ENCODE results near the gene RACK1. TPM values are rescaled to one million over a fixed set of nuclear protein-coding genes. Genes with fewer than 3 reads are reported as not detected.
"Not testable (repeated sequence)": the region's sequence is repeated elsewhere in the genome, so short reads cannot be mapped to it uniquely, and the experiment has no call there.

The RACK1 gene
- total and polyA plus RNA-seq, 3 experiments from 2014 or later: 1,821 to 2,398 (median 2,341) TPM

GRCh38 chr5:181217111-181217802 lies 26.4 kb downstream of the RACK1 start:
- peaks cover 43 to 54% (median 45%) of the 10 kb centered on the region in 3 donors for H3K4me1 Mint-ChIP-seq
- DNase-seq: peak; percentile 61 to 76 (median 70)
- POLR2A ChIA-PET: interaction anchor here (0.6 to 2.7 kb wide), 4 partner anchors 10 to 45 kb away, joined by 3 to 18 read pairs (median 10); no protein-coding TSS in a partner anchor
- H3K27me3 Mint-ChIP-seq: peaks cover 4 to 22% of the 10 kb centered on the region in 2 donors
- CTCF ChIA-PET: interaction anchor here (1.8 to 2.5 kb wide), 3 partner anchors 10 to 32 kb away, joined by 5 to 19 read pairs (median 16); no protein-coding TSS in a partner anchor
- peak overlapping the region; percentile 26 for H3K27ac ChIP-seq (ENCODE audit: low read depth, low read length)
- H3K9me3 Mint-ChIP-seq: peaks cover 0 to 12% (median 8%) of the 10 kb centered on the region in 5 donors
- peak overlapping the region; percentile 87 to 96 (median 93) for H3K4me3 Mint-ChIP-seq
- H3K27me3 ChIP-seq (ENCODE audit: insufficient read depth, low read length, poor library complexity, severe bottlenecking): no peaks in the 10 kb centered on the region
- no peaks in the 10 kb centered on the region for H3K9me3 ChIP-seq (ENCODE audit: low read length)
- peak overlapping the region; percentile 82 for H3K4me3 ChIP-seq (ENCODE audit: low read length)
- H3K36me3 Mint-ChIP-seq: peaks cover 0 to 25% (median 4%) of the 10 kb centered on the region in 3 donors
- peaks cover 38% of the 10 kb centered on the region for H3K4me1 ChIP-seq (ENCODE audit: insufficient read depth, low read length)
- no peaks in the 10 kb centered on the region for H3K36me3 ChIP-seq (ENCODE audit: insufficient read depth, low read length)
- peak overlapping the region; percentile 92 to 100 (median 98) for H3K27ac Mint-ChIP-seq

- no peaks in the 10 kb centered on the region for H3K36me3 ChIP-seq (ENCODE audit: insufficient read depth, low read length)
- peaks cover 0 to 19% (median 4%) of the 10 kb centered on the region in 3 donors for H3K36me3 Mint-ChIP-seq
- peak overlapping the region; percentile 87 to 96 (median 93) for H3K4me3 Mint-ChIP-seq
These were observed 27.4 kb downstream of the RACK1 start for GRCh38 chr5:181215997-181216989.

GRCh38 chr5:181214249-181214648 lies 29.5 kb downstream of the RACK1 start:
- DNase-seq; H3K27me3 ChIP-seq (ENCODE audit: insufficient read depth, low read length, poor library complexity, severe bottlenecking); H3K9me3 ChIP-seq (ENCODE audit: low read length); H3K9me3 Mint-ChIP-seq; H3K36me3 ChIP-seq (ENCODE audit: insufficient read depth, low read length); H3K27ac ChIP-seq (ENCODE audit: low read depth, low read length); H3K27ac Mint-ChIP-seq; H3K4me3 ChIP-seq (ENCODE audit: low read length): not testable (repeated sequence)
- H3K36me3 Mint-ChIP-seq: peaks cover 0 to 18% (median 4%) of the 10 kb centered on the region in 3 donors
- H3K4me1 Mint-ChIP-seq: peaks cover 20 to 26% (median 24%) of the 10 kb centered on the region in 3 donors
- peaks cover 4 to 13% of the 10 kb centered on the region in 2 donors for H3K27me3 Mint-ChIP-seq
- peaks cover 13% of the 10 kb centered on the region for H3K4me1 ChIP-seq (ENCODE audit: insufficient read depth, low read length)
- POLR2A ChIA-PET: interaction anchor here (1.1 to 1.2 kb wide), 2 partner anchors 10 to 53 kb away, joined by 3 to 4 read pairs; partner anchors contain the start of gene TRIM7
- CTCF ChIA-PET: interaction anchor here (14.5 kb wide), 1 partner anchor 22 kb away, joined by 164 read pairs; no protein-coding TSS in a partner anchor
- H3K4me3 Mint-ChIP-seq: peak overlapping the region in 1 of 7 donors; percentile 64

More at GRCh38 chr5:181215997-181216989, 27.4 kb downstream of the RACK1 start:
- Mint-ChIP-seq H3K27me3 (peaks cover 4 to 13% of the 10 kb centered on the region in 2 donors), H3K4me1 (peaks cover 34 to 45% (median 35%) of the 10 kb centered on the region in 3 donors), H3K9me3 (peaks cover 0 to 5% (median 3%) of the 10 kb centered on the region in 5 donors), H3K27ac (peak overlapping the region; percentile 85 to 100 (median 94))
- Histone ChIP-seq H3K9me3 (ENCODE audit: low read length) (no peaks in the 10 kb centered on the region), H3K27ac (ENCODE audit: low read depth, low read length) (peak overlapping the region; percentile 30), H3K4me1 (ENCODE audit: insufficient read depth, low read length) (peaks cover 28% of the 10 kb centered on the region), H3K4me3 (ENCODE audit: low read length) (peak overlapping the region; percentile 69), H3K27me3 (ENCODE audit: insufficient read depth, low read length, poor library complexity, severe bottlenecking) (no peaks in the 10 kb centered on the region)
- CTCF ChIA-PET: interaction anchor here (1.0 to 2.5 kb wide), 5 partner anchors 9 to 31 kb away, joined by 4 to 19 read pairs (median 5); no protein-coding TSS in a partner anchor
- POLR2A ChIA-PET: interaction anchor here (1.0 to 2.7 kb wide), 5 partner anchors 9 to 45 kb away, joined by 3 to 18 read pairs (median 9); no protein-coding TSS in a partner anchor
- DNase-seq: peak in 1 of 5 donors; percentile 44

- H3K36me3 ChIP-seq (ENCODE audit: insufficient read depth, low read length): no peaks in the 10 kb centered on the region
- H3K4me3 Mint-ChIP-seq: peak overlapping the region in 2 of 7 donors; percentile 19 to 52
- CTCF ChIA-PET: interaction anchor here (14.5 kb wide), 1 partner anchor 20 kb away, joined by 164 read pairs; no protein-coding TSS in a partner anchor
- no peaks in the 10 kb centered on the region for H3K9me3 ChIP-seq (ENCODE audit: low read length)
- H3K27me3 ChIP-seq (ENCODE audit: insufficient read depth, low read length, poor library complexity, severe bottlenecking): no peaks in the 10 kb centered on the region
- H3K27ac ChIP-seq (ENCODE audit: low read depth, low read length): no peak overlapping the region
- peaks cover 16% of the 10 kb centered on the region for H3K4me1 ChIP-seq (ENCODE audit: insufficient read depth, low read length)
- peak overlapping the region in 3 of 8 donors; percentile 4 to 69 (median 55) for H3K27ac Mint-ChIP-seq
- POLR2A ChIA-PET: no interaction called here
- no peak overlapping the region for H3K4me3 ChIP-seq (ENCODE audit: low read length)
- no peaks in the 10 kb centered on the region for H3K9me3 Mint-ChIP-seq
- H3K27me3 Mint-ChIP-seq: peaks cover under 1 to 9% of the 10 kb centered on the region in 2 donors
- H3K4me1 Mint-ChIP-seq: peaks cover 19 to 25% (median 24%) of the 10 kb centered on the region in 3 donors
- peaks cover 0 to 15% (median 4%) of the 10 kb centered on the region in 3 donors for H3K36me3 Mint-ChIP-seq
- DNase-seq: no peak
These were observed 30.8 kb downstream of the RACK1 start for GRCh38 chr5:181212934-181213333.

- Histone ChIP-seq H3K4me3 (ENCODE audit: low read length) (no peak overlapping the region), H3K9me3 (ENCODE audit: low read length) (no peaks in the 10 kb centered on the region), H3K27ac (ENCODE audit: low read depth, low read length) (no peak overlapping the region), H3K36me3 (ENCODE audit: insufficient read depth, low read length) (no peaks in the 10 kb centered on the region), H3K4me1 (ENCODE audit: insufficient read depth, low read length) (peaks cover 20% of the 10 kb centered on the region), H3K27me3 (ENCODE audit: insufficient read depth, low read length, poor library complexity, severe bottlenecking) (no peaks in the 10 kb centered on the region)
- Mint-ChIP-seq H3K27ac (peak overlapping the region in 2 of 8 donors; percentile 50 to 61), H3K4me1 (peaks cover 20 to 27% (median 25%) of the 10 kb centered on the region in 3 donors), H3K9me3 (peaks cover 0 to 5% (median 0%) of the 10 kb centered on the region in 5 donors), H3K4me3 (no peak overlapping the region), H3K36me3 (peaks cover 0 to 12% (median 4%) of the 10 kb centered on the region in 3 donors), H3K27me3 (peaks cover 0 to 8% of the 10 kb centered on the region in 2 donors)
- ChIA-PET POLR2A (no interaction called here), CTCF (interaction anchor here (14.5 kb wide), 1 partner anchor 19 kb away, joined by 164 read pairs; no protein-coding TSS in a partner anchor)
- no peak for DNase-seq
These were observed 31.6 kb downstream of the RACK1 start for GRCh38 chr5:181212080-181212479.

- POLR2A ChIA-PET: no interaction called here
- Histone ChIP-seq H3K27ac (ENCODE audit: low read depth, low read length) (no peak overlapping the region), H3K27me3 (ENCODE audit: insufficient read depth, low read length, poor library complexity, severe bottlenecking) (no peaks in the 10 kb centered on the region), H3K4me1 (ENCODE audit: insufficient read depth, low read length) (peaks cover 18% of the 10 kb centered on the region), H3K36me3 (ENCODE audit: insufficient read depth, low read length) (no peaks in the 10 kb centered on the region), H3K9me3 (ENCODE audit: low read length) (no peaks in the 10 kb centered on the region), H3K4me3 (ENCODE audit: low read length) (no peak overlapping the region)
- Mint-ChIP-seq H3K27ac (peak overlapping the region in 1 of 8 donors; percentile 55), H3K36me3 (peaks cover 0 to 12% (median 4%) of the 10 kb centered on the region in 3 donors), H3K4me1 (peaks cover 24 to 29% (median 28%) of the 10 kb centered on the region in 3 donors), H3K9me3 (peaks cover 0 to 9% (median 4%) of the 10 kb centered on the region in 5 donors), H3K27me3 (peaks cover 3 to 17% of the 10 kb centered on the region in 2 donors), H3K4me3 (peak overlapping the region in 2 of 7 donors; percentile 1 to 57)
- CTCF ChIA-PET: interaction anchor here (1.3 to 14.5 kb wide), 3 partner anchors 9 to 27 kb away, joined by 3 to 164 read pairs (median 5); no protein-coding TSS in a partner anchor
- no peak for DNase-seq
These were observed 32.5 kb downstream of the RACK1 start for GRCh38 chr5:181211208-181211607.

GRCh38 chr5:181210698-181211097 lies 33.0 kb downstream of the RACK1 start:
- H3K27ac ChIP-seq (ENCODE audit: low read depth, low read length); H3K36me3 ChIP-seq (ENCODE audit: insufficient read depth, low read length); H3K4me3 ChIP-seq (ENCODE audit: low read length); DNase-seq; H3K9me3 Mint-ChIP-seq; H3K9me3 ChIP-seq (ENCODE audit: low read length); POLR2A ChIA-PET; H3K27me3 ChIP-seq (ENCODE audit: insufficient read depth, low read length, poor library complexity, severe bottlenecking): not testable (repeated sequence)
- peaks cover 18% of the 10 kb centered on the region for H3K4me1 ChIP-seq (ENCODE audit: insufficient read depth, low read length)
- CTCF ChIA-PET: interaction anchor here (1.3 to 14.5 kb wide), 3 partner anchors 9 to 26 kb away, joined by 3 to 164 read pairs (median 5); no protein-coding TSS in a partner anchor
- Mint-ChIP-seq H3K4me1 (peaks cover 28 to 31% (median 31%) of the 10 kb centered on the region in 3 donors), H3K36me3 (peaks cover 0 to 12% (median 4%) of the 10 kb centered on the region in 3 donors), H3K27me3 (peaks cover 3 to 22% of the 10 kb centered on the region in 2 donors), H3K4me3 (peak overlapping the region in 1 of 7 donors; percentile 57), H3K27ac (peak overlapping the region in 2 of 8 donors; percentile 26 to 55)

All from CD8-positive, alpha-beta memory T cell (primary cell).